ENCODE results near the gene UBE2N.

GRCh38 chr12:93461503-93461902 is 19.8 kb upstream of the UBE2N start:
- no peak for TF ChIP-seq CTCF (IDR thresholded peaks at IDR 0.05; ENCODE audit: insufficient read depth, low read length, poor library complexity, severe bottlenecking)
- TF ChIP-seq EZH2phosphoT487 (conservative IDR thresholded peaks at IDR 0.05; ENCODE audit: low read length), result no peak
